Upper lobe of left lung (tissue), 4 donors: ENCODE measurements around the gene RBKS.

ENCODE experiments used
- POLR2AphosphoS5 ChIP-seq, 2 donors: sonication (generic); formaldehyde crosslinking; IDR thresholded peaks; one replicate each; pipeline ENCODE4 v1.5.1; 2017; ENCODE audit warnings: antibody characterized with exemption in 2 of 2
- TF ChIP-seq, protein P1 (sequence below), 6 experiments: fragments of 450-650 bp in 4 of 6; fragments of 200-600 bp in 2 of 6; sonication (generic) in 2 of 6; IDR thresholded peaks; one replicate each; pipeline ENCODE4 v1.5.1; 2016 to 2019; ENCODE audit warnings: antibody characterized with exemption in 6 of 6

DNA sequence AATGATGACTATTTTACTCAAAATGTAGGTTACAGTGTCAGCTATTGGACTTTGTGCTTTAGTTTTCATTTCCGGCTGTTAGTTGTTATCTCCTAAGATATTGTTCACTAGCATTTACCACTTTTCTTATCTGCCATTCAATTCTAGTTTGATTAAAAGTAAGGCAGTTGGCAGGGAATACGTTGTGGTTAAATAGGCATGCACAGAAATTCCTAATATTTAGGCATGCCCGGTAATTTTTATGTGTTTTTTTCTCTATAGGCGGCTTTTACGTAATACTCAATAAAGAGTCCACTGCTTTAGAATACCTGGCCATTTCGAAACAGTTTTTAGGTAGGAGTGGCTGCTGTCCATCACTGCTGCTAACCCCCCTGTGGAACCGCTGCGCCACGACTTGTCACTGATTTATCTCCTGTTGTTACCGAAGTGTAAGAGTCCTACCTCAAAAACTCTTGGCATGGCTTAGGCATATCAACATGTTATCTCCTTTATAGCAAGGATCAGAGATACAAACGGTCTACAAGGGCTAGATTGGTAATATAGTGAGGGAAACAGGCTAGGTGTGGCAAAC lies 39.8 kb upstream of the RBKS start:
- no peak for TF ChIP-seq POLR2AphosphoS5 (IDR thresholded peaks at IDR 0.05)
- TF ChIP-seq, protein P1, sequence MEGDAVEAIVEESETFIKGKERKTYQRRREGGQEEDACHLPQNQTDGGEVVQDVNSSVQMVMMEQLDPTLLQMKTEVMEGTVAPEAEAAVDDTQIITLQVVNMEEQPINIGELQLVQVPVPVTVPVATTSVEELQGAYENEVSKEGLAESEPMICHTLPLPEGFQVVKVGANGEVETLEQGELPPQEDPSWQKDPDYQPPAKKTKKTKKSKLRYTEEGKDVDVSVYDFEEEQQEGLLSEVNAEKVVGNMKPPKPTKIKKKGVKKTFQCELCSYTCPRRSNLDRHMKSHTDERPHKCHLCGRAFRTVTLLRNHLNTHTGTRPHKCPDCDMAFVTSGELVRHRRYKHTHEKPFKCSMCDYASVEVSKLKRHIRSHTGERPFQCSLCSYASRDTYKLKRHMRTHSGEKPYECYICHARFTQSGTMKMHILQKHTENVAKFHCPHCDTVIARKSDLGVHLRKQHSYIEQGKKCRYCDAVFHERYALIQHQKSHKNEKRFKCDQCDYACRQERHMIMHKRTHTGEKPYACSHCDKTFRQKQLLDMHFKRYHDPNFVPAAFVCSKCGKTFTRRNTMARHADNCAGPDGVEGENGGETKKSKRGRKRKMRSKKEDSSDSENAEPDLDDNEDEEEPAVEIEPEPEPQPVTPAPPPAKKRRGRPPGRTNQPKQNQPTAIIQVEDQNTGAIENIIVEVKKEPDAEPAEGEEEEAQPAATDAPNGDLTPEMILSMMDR (IDR thresholded peaks at IDR 0.05): no peak
